ENCODE data around the gene KIF19. TPM values are rescaled to one million over a fixed set of nuclear protein-coding genes. Genes with fewer than 3 reads are reported as not detected.

Gene KIF19
- total and polyA plus RNA-seq, 12 donors: 0.07 to 1.5 (median 0.27) TPM

- 78 to 80% methylated on average over 20 of the region's 20 CpGs for WGBS, 2 donors
- Histone ChIP-seq H3K27ac (no peak overlapping the region), H3K4me1 (peaks cover 0 to 3% (median 0%) of the 10 kb centered on the region in 9 donors), H3K36me3 (no peaks in the 10 kb centered on the region), H3K4me3 (no peak overlapping the region), H3K9me3 (no peaks in the 10 kb centered on the region), H3K27me3 (peaks cover 3 to 74% (median 56%) of the 10 kb centered on the region in 7 donors)
- DNase-seq (no peak), ATAC-seq (no peak)
- intact Hi-C loops (cut with DNase I): loop anchor here in 3 of 10 donors (5.0 to 10.0 kb wide), 2 partner anchors 43 to 136 kb away; partner anchors contain the start of gene TTYH2 (in 1 of the 3)
- TF ChIP-seq, protein P1, sequence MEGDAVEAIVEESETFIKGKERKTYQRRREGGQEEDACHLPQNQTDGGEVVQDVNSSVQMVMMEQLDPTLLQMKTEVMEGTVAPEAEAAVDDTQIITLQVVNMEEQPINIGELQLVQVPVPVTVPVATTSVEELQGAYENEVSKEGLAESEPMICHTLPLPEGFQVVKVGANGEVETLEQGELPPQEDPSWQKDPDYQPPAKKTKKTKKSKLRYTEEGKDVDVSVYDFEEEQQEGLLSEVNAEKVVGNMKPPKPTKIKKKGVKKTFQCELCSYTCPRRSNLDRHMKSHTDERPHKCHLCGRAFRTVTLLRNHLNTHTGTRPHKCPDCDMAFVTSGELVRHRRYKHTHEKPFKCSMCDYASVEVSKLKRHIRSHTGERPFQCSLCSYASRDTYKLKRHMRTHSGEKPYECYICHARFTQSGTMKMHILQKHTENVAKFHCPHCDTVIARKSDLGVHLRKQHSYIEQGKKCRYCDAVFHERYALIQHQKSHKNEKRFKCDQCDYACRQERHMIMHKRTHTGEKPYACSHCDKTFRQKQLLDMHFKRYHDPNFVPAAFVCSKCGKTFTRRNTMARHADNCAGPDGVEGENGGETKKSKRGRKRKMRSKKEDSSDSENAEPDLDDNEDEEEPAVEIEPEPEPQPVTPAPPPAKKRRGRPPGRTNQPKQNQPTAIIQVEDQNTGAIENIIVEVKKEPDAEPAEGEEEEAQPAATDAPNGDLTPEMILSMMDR (IDR thresholded peaks at IDR 0.05): no peak
These were observed 24.5 kb downstream of the KIF19 start for GRCh38 chr17:74350486-74350885.

DNA sequence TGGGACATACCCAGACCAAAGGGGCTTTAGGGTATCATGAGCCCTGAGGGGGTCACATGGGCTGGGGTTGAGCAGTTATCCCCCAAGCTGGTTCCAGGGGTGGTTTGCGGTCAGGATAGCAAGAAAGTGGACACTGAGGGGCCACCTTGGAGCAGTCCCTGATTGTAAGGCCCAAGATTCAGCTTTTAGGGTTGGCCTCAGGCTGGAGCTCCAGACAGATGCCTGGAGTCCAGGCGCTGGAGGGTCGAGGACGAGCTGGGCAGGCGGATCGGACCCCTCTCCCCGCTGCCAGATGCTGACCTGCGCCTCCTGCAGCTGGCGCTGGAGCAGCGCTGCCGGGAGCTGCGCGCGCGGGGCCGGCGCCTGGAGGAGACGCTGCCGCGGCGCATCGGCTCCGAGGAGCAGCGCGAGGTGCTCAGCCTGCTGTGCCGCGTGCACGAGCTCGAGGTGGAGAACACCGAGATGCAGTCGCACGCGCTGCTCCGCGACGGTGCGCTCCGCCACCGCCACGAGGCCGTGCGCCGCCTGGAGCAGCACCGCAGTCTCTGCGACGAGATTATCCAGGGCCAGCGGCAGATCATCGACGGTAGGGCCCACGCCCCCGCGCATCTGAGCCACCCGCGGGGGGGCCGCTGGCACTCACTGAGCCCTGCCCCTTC lies 25.7 kb downstream of the KIF19 start:
- no peak for ATAC-seq
- Histone ChIP-seq H3K36me3 (no peaks in the 10 kb centered on the region), H3K9me3 (no peaks in the 10 kb centered on the region), H3K4me1 (peaks cover 0 to 3% (median 0%) of the 10 kb centered on the region in 9 donors), H3K27ac (no peak overlapping the region), H3K27me3 (peaks cover 3 to 86% (median 67%) of the 10 kb centered on the region in 7 donors), H3K4me3 (no peak overlapping the region)
- DNase-seq: no peak
- intact Hi-C loops (cut with DNase I): loop anchor here in 3 of 10 donors (5.0 to 10.0 kb wide), 2 partner anchors 44 to 137 kb away; partner anchors contain the start of gene TTYH2 (in 1 of the 3)
- WGBS, 2 donors: 4 to 5% methylated on average over 42 to 55 of the region's 55 CpGs
- TF ChIP-seq, protein P1 (IDR thresholded peaks at IDR 0.05): no peak

GRCh38 chr17:74353446-74354060 lies 27.5 kb downstream of the KIF19 start:
- peaks cover 12 to 99% (median 86%) of the 10 kb centered on the region in 7 donors for H3K27me3 ChIP-seq
- intact Hi-C loops (cut with DNase I): loop anchor here in 3 of 10 donors (5.0 to 10.0 kb wide), 2 partner anchors 46 to 139 kb away; partner anchors contain the start of gene TTYH2 (in 1 of the 3)

GRCh38 chr17:74354123-74354522 lies 28.1 kb downstream of the KIF19 start:
- ATAC-seq (peak in 5 of 8 donors; percentile 53 to 70 (median 64)), DNase-seq (peak in 1 of 2 donors; percentile 54)
- TF ChIP-seq, protein P1 (IDR thresholded peaks at IDR 0.05): peak in 7 of 9 donors; percentile 34 to 74 (median 62)
- no peaks in the 10 kb centered on the region for H3K36me3 ChIP-seq
- peaks cover 12 to 99% (median 92%) of the 10 kb centered on the region in 7 donors for H3K27me3 ChIP-seq
- WGBS, 2 donors: 6 to 7% methylated on average over 29 of the region's 29 CpGs
- intact Hi-C loops (cut with DNase I): loop anchor here in 3 of 10 donors (5.0 to 10.0 kb wide), 2 partner anchors 47 to 139 kb away; partner anchors contain the start of gene TTYH2 (in 1 of the 3)
- H3K4me3 ChIP-seq: no peak overlapping the region
- H3K9me3 ChIP-seq: no peaks in the 10 kb centered on the region
- H3K27ac ChIP-seq: no peak overlapping the region
- peaks cover 0 to 12% (median 9%) of the 10 kb centered on the region in 9 donors for H3K4me1 ChIP-seq

More at GRCh38 chr17:74353446-74354060, 27.5 kb downstream of the KIF19 start:
- ATAC-seq (no peak), DNase-seq (no peak)
- H3K27ac ChIP-seq: no peak overlapping the region
- 77 to 78% methylated on average over 10 of the region's 10 CpGs for WGBS, 2 donors
- peaks cover 0 to 12% (median 9%) of the 10 kb centered on the region in 9 donors for H3K4me1 ChIP-seq
- TF ChIP-seq, protein P1 (IDR thresholded peaks at IDR 0.05): no peak
- H3K9me3 ChIP-seq: no peaks in the 10 kb centered on the region
- no peak overlapping the region for H3K4me3 ChIP-seq
- H3K36me3 ChIP-seq: no peaks in the 10 kb centered on the region
